GM21576 (cell line): Measurements from ENCODE around the gene APBA3.

Experiments
- ATAC-seq: cut with Tn5 transposase; IDR thresholded peaks from one replicate; pipeline ENCODE4 v1.9.1; 2021; ENCODE audit warnings: mild to moderate bottlenecking, moderate library complexity; ENCODE audit not compliant: unreplicated experiment

The APBA3 gene

DNA sequence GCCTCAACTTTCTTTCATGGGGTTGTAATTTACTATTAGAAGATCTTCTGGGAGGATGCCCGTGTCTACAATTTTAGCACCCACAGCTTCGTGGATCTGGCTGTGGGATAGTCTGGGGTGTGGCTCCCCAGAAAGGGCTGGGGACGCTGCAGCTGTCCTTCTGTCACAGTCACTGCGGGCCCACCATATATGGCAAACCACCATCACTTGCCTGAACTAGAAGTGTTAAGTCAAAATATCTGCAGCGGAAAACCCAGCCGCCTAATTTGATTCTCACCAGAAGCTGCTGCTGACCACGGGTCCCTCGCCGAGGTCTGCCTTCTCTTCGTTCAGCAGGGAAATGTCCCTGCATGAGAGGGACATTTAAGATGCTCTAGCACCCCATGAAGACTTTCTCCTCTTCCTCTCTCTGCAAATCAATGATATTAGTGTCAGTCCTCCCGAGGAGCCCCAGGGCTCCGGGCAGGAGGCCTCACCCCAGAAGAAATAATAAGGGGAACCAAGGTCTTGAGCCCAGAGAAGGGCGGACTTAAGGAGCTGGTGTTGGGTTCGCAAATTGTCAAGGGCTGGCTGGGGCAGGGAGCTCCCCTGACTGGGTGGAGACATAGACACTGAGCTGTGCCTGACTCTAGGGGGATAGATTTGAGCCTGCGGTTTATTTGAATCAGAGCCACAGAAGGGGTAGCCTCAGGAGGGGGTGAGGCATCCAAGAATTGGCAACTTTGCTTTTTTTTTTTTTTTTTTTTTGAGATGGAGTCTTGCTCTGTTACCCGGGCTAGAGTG lies 27.7 kb upstream of the APBA3 start:
- ATAC-seq, result no peak

DNA sequence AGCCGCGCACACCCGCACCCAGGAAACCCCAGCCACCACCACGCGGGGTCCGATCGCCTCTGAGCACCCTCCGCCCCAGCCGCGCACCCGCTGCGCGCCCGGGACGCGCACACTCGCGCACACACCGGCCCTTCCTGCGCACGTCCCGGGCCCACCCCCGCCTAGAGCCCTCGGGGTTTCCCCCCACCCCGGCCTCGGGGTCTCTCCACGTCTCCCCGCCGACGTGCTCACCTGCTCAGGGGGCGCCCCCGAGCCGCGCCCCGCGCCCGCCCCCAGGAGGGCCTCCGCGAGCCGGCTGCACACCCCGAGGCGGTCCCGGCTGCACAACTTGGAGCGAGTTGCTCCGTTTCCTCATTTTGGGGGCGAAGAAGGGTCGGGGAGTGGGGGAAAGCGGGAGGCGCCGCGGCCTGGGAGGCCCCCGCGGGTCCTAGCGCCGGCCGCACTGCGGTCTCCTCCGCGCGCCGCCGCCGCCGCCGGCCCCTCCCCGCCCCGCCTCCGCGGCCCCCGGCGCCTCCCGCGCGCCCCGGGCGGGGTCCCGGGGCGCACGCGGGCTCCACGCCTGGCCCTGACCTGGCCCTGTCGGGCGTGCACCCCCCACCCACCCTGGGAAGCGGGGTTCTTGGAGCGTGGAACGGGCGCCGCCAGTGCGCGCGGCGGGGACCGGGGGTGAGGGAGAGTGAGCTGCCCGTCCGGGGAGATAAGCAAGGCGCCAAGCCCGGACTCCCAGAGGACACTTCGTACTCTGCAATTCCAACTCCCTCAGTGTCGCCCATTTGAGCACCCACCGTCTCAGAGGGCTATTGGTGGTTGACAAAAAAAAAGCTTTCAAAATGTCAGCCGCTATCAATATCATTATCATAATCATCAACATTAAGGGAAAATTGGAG lies 24.7 kb upstream of the APBA3 start, which contains the start of gene MATK:
TSS of gene MATK (minus strand) at position 444 of the 887 bp plus-strand sequence. CDS start 1,246 bp downstream, outside the sequence.
- no peak for ATAC-seq

DNA sequence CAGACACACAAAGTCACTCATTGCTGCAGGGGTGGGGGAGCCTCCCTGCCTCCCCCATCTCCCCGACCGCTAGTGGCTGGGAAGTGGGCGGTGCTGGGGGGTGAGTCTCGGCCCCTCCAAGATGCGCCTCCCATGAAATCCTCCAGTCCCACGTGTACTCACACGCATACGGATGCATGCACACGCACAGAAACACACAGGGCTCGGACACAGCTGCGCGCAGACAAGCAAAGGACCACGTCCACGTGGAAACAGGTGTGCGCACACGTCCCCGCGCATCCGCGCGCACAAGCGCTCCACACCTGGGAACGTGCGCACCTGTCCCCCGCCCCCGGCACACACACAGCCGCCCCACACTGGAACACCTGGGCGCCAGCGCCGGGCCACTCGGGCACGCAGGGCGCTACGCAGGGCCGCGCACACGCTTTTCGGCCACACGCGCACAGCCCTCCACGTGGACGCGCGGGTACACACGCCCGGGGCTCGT lies 24.0 kb upstream of the APBA3 start:
- ATAC-seq, result no peak

DNA sequence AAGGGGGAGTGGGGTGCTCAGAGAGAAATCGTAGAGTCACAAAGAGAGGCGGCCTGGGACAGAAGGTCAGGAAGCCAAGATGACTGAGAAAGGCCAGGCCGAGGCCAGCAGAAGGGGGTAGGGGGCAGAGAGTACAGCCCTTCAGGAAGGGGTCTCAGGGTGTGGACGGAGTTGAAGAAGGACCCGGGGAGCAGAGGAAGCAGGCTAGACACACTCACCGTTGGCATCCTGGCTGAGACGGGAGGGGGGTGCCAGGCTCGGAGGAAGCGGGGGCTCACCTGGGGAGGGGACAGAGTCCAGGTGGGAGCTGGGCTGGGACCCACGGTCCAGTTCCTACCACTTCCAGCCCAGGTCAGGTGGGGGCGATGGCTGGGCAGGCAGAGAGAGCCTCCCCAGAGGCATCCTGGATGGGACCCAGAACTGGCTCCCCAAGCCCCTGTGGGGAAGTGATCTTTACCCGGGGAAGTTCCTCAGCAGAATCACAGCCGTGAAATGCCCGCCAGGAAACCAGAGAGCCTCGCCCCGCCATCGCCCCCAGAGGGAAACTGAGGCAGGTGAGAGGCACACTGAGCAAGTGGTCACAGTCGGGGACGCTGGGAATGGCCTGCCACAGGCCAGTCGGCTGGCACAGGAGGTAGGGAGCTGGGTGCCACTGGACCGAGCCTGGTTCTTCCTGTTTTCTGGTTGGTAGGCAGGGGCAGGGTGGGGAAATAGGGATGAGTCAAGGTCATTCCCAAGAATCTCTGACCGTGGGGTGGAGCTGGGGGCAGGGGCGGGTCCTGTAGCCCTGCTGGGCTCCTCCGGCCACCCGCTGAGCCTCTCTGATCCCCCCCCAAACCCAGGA lies 23.3 kb upstream of the APBA3 start:
- ATAC-seq, result no peak

DNA sequence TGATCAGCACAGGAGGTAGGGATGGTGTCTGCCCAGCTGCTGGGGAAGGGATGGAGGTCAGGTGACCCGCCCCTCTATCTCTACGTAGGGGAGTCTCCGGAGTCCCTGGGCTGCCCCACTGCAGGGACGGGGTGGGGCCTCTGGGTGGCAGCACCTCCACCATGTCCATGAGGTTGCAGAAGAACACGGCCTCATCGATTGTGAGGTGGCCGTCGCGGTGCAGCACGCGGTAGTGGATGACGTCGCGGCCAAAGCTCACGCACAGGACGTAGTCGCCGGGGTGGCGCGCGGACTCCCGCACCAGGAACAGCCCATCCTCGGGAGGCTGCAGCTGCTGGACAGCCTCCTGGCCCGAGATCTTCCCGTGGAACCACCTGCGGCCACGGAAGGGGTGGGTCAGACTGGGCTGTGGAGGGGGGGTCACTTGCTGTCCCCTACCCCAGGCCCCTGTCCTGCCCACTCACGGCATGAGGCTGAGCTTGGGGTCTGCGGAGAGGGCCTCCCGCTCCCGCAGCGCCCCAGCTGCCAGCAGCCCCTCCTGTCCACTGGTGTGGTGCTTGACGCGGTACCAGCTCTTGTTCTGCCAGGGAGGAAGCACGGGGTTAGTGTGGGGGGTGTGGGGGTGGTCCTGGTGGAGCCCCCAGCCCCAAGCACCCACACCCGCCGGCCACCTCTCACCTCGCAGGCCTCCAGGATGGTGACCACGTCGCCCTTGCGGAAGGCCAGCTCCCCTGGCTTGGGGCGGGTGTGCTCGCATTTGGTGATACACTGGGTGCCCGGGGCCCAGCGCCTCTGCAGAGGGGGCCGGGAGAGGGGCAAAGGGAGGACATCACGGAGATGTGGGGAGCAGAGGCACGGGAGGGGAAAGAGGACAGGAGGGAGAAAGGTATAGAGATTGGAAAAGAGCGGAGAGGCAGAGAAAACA lies 22.4 kb upstream of the APBA3 start:
- no peak for ATAC-seq

DNA sequence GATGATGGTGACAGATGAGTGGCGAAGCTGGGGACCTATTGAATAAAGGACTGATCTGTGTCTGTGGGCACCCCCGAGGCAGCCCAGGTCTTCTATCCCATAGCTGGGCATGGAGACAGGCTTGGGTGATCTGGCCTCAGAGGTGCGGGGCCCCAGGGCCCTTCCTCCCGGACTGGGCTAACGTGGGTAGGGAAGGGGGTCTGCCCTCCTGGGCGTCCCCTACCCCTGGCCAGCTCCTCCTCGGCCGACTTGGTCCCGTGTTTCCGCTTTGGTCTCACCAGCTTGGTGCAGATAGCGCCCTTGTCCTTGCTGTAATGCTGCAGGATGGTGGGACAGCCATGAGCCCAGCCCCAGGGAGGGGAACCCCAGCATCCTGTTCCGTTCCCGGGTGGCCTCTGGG lies 21.4 kb upstream of the APBA3 start:
- ATAC-seq, result no peak

DNA sequence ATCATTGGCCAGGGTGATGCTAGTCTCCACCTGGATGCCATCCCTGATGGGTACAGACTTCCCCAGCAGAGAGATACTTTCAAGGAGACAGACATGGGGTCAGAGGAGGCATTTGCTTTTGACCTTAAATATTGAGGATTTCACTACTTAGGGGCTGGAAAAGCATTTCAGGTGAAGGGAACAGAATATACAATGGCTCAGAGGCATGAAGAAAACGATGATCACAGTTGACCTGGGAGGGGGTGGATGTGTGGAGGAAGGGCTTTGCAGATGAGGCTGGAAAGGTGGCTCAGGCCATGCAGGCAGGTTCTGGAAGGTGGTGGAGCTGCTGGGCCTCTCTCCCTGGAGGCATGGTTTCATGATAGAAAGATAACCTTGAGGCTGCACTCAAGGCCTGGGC lies 20.8 kb upstream of the APBA3 start:
- ATAC-seq, result no peak

DNA sequence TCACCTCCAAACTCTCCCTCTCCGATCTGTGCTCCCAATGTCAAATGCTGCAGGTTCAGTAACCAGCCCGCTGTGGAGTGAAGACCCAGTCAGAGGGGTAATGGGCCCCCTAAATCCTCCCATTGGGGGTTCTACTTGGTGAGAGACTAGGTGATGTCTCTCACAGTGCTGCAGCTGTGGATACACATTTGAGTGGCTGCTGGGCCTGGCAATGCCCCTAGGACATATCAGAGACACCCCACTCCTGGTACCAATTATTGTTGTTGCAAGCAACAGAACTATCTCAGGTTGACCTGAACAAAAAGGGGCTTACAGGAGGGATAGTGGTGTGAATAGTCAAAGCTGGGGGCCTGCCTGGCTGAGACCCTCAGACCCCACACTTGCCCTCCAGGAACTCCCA lies 20.1 kb upstream of the APBA3 start:
- ATAC-seq, result no peak

DNA sequence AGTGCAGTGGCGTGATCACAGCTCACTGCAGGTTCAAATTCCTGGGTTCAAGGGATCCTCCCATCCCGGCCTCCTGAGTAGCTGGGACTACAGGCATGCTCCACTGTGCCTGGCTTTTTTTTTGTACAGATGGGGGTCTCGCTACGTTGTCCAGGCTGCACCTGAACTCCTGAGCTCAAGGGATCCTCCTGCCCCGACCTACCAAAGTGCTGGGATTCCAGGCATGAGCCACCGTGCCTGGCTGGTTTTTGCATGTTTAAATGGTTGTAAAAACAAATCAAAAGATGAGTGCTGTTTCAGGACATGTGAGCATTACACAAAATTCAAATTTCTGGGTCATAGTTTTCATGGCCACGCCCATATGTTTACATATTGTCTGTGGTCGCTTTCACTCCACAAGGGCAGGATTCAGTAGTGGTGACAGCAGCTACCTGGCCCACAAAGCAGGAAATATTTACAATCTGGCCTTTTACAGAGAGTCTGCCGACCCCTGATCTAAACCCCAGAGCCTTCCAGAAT lies 19.4 kb upstream of the APBA3 start:
- ATAC-seq, result no peak

DNA sequence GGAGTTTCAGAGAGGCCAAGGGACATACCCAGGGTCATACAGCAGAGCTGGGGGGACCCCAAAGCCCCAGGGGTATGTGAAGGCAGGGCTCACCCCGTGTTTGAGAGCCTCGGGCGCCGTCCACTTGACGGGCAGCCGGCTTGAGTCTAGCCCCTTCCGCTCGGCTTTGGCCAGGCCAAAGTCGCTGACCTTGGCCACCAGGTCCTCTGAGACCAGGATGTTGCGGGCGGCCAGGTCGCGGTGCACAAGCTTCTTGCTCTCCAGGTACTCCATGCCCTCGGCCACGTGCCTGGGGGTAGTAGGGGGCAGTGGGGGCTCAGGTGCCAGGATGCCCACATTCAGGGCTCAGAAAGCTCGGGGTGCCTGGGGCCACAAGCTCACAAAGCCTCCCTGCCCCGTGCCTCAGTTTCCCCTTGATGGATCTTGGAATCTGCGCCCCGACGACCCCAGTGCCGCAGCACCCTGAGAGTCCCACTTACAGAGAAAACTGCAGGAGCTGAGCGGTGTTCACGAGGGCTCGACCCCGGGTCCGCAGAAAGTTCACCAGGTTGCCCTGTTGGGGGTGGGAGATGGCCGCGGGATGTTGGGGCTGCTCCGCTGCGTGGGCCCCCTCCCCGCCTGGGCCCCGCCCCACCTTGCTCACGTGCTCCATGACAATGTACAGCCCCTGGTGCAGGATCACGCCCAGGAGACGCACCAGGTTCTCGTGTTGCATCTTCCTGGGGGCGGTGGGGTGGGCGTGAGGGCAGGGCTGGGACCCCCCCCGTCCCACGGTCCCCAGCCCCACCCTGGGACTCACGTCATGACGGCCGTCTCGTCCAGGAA lies 17.6 kb upstream of the APBA3 start:
- no peak for ATAC-seq

DNA sequence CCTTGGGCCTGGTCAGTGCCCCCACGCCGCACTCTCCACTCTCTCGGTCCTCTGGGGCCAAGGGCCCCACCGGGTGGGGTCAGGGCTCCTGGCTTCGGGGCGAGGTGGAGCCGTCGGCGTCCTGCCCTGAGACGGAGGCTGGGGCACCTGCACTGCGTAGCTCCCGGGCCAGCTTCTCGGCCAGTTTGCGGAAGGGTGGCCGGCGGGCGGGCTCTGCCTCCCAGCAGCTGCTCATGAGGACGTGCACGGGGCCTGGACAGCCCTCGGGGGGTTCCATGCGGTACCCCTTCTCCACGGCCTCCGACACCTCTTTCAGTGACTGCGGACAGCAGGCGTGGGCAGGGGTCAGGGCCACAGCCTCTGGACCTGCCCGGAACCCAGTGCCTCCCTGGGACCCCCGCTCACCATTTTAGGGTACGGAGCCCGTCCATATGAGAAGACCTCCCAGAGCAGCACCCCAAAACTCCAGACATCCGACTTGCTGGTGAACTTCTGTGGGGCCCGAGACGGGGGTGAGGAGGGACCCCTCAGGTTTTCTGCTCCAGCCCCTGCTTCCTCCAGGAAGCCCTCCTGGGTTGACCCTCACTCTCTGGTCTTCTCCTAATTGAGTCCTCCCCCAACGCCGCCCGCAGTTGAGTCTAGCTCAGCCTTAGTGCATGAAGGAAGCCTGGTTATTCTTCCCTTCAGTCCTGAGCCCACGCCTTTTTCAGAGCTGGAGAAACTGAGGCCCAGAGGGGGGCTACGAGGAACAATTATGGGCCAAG lies 16.8 kb upstream of the APBA3 start:
- no peak for ATAC-seq

DNA sequence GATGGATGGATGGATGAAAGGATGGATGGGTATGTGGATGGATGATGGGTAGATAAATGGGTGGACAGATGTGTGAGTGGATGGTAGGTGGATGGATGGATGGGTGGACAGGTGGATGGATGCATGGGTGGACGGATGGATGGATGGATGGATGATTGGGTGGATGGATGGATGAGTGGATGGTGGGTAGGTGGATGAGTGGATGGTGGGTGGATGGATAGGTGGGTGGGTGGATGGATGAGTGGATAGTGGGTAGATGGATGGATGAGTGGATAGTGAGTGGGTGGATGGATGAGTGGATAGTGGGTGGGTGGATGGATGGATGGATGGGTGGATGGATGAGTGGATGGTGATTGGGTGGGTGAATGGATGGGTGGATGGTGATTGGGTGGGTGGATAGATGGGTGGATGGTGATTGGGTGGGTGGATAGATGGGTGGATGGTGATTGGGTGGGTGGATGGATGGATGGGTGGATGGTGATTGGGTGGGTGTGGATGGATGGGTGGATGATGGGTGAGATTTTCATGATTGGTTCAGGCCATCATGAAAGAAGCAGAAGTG lies 15.1 kb upstream of the APBA3 start:
- no peak for ATAC-seq

DNA sequence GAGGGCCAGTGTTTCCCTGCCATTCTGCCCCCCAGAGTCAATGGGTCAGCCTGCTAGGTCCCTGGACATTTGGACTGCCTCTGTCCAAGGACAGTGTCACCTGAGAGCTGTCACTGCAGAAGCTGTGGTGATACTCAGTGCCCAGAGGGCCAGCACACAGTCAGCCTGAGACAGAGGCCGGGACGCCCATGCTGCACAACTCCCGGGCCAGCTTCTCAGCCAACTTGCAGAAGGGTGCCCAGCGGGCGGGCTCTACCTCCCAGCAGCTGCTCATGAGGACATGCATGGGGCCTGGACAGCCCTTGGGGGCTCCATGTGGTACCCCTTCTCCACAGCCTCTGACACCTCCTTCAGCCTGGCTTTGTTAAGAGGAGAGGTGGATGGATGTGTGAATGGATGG lies 14.3 kb upstream of the APBA3 start:
- ATAC-seq, result no peak

DNA sequence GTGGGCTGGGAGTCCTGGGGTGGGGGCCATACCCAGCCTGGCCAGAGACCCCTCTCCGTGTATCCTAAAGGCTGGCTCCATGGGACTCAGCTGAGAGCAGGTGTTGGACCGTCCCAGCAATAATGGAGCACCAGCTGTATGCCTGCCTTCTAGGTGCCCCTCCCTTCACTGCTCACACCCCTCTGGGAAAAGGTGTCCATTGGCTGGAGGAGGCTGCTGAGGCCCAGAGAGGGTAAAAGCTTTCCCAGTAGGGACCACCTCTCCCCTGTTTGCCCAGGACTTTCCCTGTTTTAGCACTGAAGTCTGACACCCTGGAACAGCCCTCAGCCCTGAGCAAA lies 13.9 kb upstream of the APBA3 start:
- no peak for ATAC-seq

DNA sequence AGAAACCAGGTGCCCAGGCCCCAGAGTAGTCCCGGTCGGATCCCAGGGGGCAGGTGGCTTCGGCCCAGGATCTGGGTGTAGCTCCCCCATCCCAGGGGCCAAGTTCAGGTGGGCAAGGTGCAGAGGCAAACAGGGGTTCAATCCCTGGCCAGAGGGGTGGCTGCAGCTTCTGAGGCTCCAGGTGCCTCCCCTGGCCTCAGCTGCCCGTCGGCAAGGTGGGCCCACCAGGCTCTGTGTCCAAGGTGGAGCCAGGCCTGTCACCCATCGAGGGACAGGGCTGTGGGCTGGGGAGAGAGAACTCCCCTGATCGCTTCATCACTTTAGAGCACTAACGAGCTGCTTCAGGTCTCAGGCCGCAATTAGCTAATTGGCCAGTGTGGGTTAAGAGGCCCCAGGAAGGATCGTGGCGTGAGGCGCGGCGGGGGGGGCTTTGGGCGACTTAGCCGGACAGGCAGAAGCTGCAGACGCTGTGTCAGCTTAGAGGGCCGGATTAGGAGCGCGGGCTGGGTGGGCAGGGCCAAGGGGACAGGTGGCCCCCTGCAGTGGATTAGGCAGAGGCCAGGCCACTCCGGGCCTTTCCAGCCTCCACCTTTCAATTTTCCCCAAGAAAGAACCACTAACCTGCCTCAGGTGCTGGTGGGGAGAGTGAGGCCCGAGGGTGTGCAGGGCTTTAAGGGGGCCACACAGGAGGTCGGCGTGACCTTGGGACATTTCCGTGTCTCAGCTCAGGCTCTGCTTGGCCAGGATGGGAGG lies 13.3 kb upstream of the APBA3 start:
- ATAC-seq, result no peak

DNA sequence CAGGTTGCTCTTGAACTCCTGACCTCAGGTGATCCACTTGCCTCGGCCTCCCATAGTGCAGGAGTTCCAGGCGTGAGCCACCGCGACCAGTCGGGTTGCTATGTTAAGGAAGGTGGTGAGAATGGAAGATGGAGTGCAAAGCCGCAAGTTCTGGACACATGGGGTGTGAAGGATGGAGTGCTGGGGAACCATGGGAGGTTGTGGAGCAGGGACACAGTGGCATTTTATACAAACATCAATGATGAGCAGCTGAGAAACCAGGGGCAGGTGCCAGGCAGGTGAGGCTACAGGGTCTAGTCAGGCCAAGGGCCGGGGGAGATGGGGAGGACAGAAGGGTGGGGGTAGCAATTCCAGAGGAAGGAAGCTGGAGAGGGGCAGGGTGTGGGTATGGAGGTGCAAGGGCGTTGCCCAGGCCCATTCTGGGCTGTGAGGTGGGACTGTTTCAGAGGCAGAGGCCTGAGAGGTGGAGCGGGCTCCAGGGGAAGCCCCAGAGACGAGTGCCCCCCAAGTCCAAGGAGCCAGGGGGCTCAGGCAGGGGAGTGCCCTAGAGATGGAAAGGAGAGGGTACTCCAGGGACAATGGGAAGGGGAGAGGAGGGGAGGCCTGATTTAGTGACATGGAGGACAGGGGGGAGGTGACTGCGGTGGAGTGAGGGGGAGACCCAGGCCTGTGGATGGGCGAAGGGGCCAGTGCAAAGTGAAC lies 12.5 kb upstream of the APBA3 start:
- no peak for ATAC-seq
